Measurements from ENCODE around the gene IKZF5.

IKZF5 gene

GRCh38 chr10:123008355-123009104 is at the start of gene IKZF5, which contains the start of gene ACADSB:
Gene IKZF5 (minus strand): TSS chr10:123008795. CDS start chr10:122998625, 10,170 bp downstream.
Gene ACADSB (plus strand): TSS chr10:123009006. CDS start chr10:123009030, 24 bp downstream.
- peak; percentile 98 for DNase-seq (ENCODE audit: low spot score)

- DNase-seq (ENCODE audit: low spot score): no peak
These were observed 49.4 kb upstream of the IKZF5 start for GRCh38 chr10:123057968-123058367.

DNA sequence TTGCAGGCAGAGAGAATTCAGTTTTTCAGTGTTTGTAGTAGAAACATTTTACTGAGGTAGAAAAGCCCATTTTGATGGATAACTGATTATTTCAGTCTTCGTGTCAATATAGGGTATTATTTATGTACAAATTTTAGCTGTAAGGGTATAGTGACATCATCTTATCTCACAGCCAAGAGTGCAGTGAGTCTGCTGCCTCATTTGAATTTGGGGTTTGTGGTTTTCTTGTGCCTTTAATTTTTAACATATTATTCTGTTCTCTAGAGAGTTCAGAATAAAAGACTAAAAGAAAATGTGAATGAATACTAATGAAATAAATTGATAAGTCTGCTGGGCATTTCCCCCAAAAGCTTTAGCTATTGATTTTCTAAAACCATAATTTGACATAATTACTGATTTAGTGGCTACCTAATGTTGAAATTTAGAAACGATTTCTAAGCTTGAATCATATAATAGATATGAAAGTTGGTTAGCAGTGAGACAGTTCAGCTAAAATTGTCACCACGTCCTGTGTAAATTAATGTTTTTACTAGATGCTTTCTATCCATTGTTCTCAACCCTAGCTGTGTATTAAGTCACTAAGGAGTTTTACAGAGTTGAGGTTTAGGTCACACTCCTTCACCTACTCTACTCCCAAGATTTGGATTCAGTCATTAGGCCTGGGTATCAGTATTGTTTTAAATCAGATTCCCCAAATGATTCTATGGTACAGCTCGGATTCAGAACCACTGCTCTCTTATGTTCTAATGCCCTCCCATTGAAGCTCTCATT is 37.6 kb upstream of the IKZF5 start:
- no peak for DNase-seq (ENCODE audit: low spot score)

DNA sequence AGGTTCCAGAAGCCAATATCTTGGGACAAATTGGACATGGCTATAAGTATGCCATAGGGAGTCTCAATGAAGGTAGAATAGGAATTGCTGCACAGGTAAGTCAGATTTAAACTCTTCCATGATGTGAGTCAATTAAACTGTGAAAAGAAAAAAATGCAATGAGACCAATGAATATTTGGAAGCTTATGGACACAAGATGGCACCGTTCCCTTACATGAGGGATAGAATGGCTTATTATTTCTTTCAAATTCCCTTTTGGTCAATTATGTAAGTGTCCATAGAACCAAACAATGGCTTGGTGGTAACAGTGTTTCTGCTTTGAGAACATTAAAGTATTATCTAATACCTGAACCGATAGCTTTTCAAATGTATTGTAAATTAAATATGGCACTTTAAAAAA is 35.8 kb upstream of the IKZF5 start:
- no peak for DNase-seq (ENCODE audit: low spot score)

DNA sequence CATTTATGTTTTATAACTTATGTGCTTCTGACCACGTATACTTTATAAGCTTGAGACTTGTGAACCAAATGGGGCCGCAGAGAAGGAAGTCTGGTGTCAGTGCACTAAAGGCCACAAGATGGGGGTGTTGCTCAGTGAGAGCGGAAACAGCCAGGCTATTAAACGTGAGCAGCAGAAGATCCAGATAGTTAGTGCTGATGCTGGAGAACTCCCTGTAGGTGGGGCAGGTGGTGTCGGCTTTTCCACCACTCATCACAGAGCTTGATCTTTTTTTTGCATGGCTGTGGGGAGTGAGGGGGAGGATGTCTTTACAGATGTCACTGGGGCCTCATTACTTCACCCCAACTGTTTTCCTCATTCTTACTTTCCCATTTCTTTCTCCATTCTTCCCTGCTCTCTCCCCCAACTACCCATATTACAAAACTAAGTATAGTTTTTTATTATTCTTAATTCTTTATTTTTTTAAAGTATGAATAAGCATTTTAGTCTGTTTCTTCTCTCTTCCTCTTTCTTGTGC is 34.9 kb upstream of the IKZF5 start:
- DNase-seq (ENCODE audit: low spot score): peak; percentile 55

DNA sequence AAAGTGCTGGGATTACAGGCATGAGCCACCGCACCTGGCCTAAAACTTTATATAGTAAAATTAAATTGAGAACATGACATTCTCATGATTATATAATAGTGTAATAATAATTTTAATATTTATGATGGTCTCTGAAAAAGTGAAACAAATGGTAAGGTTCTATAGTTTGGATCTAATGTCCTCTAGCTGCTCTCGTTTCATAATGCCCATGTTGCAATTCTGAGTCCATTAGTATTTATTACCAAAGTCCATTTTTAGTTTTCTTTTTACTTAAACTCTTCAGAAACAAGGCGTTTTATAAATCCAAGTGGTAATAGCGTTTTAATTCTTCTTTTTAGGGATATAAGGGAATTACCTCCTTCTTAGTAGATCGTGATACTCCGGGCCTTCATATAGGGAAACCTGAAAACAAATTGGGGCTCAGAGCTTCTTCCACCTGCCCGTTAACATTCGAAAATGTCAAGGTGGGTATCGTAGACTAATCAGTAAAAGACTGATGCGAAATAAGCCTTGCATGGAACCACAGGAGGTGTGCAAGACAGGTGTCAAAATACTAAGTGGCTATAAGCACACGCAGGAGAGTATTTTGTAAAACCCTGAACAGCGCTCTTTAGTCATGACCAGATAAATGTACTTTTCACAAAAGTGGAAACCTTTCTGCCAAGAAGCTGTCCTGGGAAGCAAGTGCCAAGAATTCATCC is 34.3 kb upstream of the IKZF5 start:
- no peak for DNase-seq (ENCODE audit: low spot score)

DNA sequence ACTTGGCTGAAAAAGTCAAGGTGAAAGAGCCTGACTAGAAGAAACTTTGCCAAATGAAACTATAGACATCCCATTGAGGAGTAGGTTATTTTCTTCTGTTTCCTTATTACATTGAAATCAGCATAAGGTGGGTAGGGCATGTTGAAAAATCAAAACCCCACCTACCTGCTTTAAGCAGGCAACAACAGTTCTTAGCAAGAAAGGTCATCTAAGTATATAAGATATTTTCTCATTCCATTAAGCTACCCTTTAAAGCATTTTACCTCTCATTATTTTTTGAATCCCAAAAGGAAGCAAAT is 31.0 kb upstream of the IKZF5 start:
- no peak for DNase-seq (ENCODE audit: low spot score)

GRCh38 chr10:123038782-123039631 is 30.4 kb upstream of the IKZF5 start:
- no peak for DNase-seq (ENCODE audit: low spot score)

- no peak for DNase-seq (ENCODE audit: low spot score)
These were observed 27.0 kb upstream of the IKZF5 start for GRCh38 chr10:123035467-123036086.

DNA sequence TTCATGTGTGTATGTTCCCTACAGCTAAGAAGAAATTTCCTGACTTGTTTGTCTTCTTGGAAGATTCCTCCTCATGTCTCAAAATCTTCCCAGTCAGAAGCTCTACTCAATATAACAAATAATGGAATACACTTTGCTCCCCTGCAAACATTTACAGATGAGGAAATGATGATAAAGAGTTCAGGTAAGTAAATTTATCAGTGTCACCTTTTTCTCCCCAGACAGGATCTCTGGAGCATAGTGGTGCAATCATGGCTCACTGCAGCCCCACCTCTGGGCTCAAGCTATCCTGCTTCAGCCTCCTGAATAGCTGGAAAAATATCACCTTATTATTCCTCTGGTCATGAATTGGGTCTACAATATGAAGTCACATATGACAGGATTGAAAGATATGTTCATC is 25.7 kb upstream of the IKZF5 start:
- no peak for DNase-seq (ENCODE audit: low spot score)

GRCh38 chr10:123031124-123031523 is 22.5 kb upstream of the IKZF5 start:
- DNase-seq (ENCODE audit: low spot score): no peak

- DNase-seq (ENCODE audit: low spot score): no peak
These were observed 19.3 kb upstream of the IKZF5 start for GRCh38 chr10:123027861-123028260.

- no peak for DNase-seq (ENCODE audit: low spot score)
These were observed 17.7 kb upstream of the IKZF5 start for GRCh38 chr10:123026302-123026701.

GRCh38 chr10:123024540-123024939 is 15.9 kb upstream of the IKZF5 start:
- DNase-seq (ENCODE audit: low spot score): no peak

GRCh38 chr10:123021517-123021916 is 12.9 kb upstream of the IKZF5 start:
- DNase-seq (ENCODE audit: low spot score): no peak

- no peak for DNase-seq (ENCODE audit: low spot score)
These were observed 11.5 kb upstream of the IKZF5 start for GRCh38 chr10:123019941-123020703.

DNA sequence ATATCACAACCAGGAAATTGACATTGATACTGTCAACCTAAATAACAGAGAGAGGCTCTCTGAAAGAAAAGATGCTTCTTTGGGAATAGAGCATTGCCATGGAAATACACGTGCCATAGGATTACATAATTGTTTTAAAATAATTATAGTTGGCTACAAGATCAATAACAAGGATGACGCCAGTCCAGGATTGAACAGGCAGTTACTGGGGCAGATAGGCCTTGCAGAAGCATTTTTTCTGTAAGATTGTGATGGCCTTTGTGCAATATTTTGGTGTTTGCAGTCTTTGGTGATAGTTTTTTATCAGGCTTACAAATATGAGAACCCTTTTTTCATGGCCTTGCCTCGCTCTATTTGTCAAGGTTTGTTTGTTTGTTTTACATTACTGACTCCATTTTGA is 10.7 kb upstream of the IKZF5 start:
- no peak for DNase-seq (ENCODE audit: low spot score)

DNA sequence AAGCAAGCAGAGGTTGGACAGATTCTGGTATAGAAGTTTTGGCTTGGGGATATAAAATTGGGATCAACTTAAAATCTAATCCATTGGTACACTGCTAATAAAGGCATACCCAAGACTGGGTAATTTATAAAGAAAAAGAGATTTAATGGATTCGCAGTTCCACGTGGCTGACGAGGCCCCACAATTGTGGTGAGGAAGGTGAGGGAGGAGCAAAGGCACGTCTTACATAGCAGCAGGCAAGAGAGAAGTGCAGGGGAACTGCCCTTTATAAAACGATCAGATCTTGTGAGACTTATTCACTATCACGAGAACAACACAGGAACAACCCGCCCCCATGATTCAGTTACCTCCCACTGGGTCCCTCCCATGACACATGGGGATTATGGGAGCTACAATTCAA is 9.9 kb upstream of the IKZF5 start:
- no peak for DNase-seq (ENCODE audit: low spot score)

- no peak for DNase-seq (ENCODE audit: low spot score)
These were observed 9.0 kb upstream of the IKZF5 start for GRCh38 chr10:123017421-123018165.

- DNase-seq (ENCODE audit: low spot score): no peak
These were observed 7.6 kb upstream of the IKZF5 start for GRCh38 chr10:123016228-123016627.

Measured in hematopoietic multipotent progenitor cell treated with erythropoietin and hydrocortisone succinate and interleukin-3 and kit ligand, for 15 days (in vitro differentiated cells).